ENCODE results near the gene TBL1X. TPM values are rescaled to one million over a fixed set of nuclear protein-coding genes. Genes with fewer than 3 reads are reported as not detected.

Gene TBL1X
- total and polyA plus RNA-seq, 10 of the 15 experiments (the other 5 are each of a cell fraction or from before 2014, with no cell fraction given) = 4.4 to 26.3 (median 10.6) TPM

GRCh38 chrX:9576059-9576458, 111.2 kb downstream of the TBL1X start:
- SMC1A ChIA-PET (ENCODE audit: uncharacterized antibody, unreplicated experiment) = no interaction called here
- ATAC-seq = no peak
- H3K27me3 ChIP-seq (replicated peaks in 1 of 2; ENCODE audit: control insufficient read depth in 2 of 2, insufficient read depth in 2 of 2, low read length in 1 of 2) = no peaks in the 10 kb centered on the region
- no peaks in the 10 kb centered on the region for H4K20me1 ChIP-seq (ENCODE audit: control insufficient read depth, insufficient read depth)
- H3K36me3 ChIP-seq (ENCODE audit: control insufficient read depth in 2 of 2, insufficient read depth in 2 of 2, low read length in 1 of 2) = no peaks in the 10 kb centered on the region; a peak in 1 of 4 replicates
- H3K27ac ChIP-seq (ENCODE audit: control insufficient read depth, insufficient read depth) = no peak overlapping the region
- H3K4me3 ChIP-seq = no peak overlapping the region
- H3K9me3 ChIP-seq (replicated peaks; ENCODE audit: control insufficient read depth, insufficient read depth, low read length) = no peaks in the 10 kb centered on the region; the same call in 2 of the 3 replicates
- no peak for DNase-seq (ENCODE audit: low read depth, low spot score)
- no peak for TF ChIP-seq GATAD2B (conservative IDR thresholded peaks at IDR 0.05; ENCODE audit: low read depth)
- no peak for TF ChIP-seq IRF4 (IDR thresholded peaks at IDR 0.05; ENCODE audit: low read depth, low read length)
- TF ChIP-seq SMAD1 (IDR thresholded peaks at IDR 0.05; ENCODE audit: low read depth, partially characterized antibody) = no peak
- TF ChIP-seq TCF12 (IDR thresholded peaks at IDR 0.05; ENCODE audit: low read depth, low read length) = no peak
- no peak for TF ChIP-seq ESRRA (IDR thresholded peaks at IDR 0.05; ENCODE audit: low read length)
- TF ChIP-seq RELA (IDR thresholded peaks at IDR 0.05; ENCODE audit: borderline replicate concordance, partially characterized antibody) = no peak
- no peak for TF ChIP-seq CHD1 (IDR thresholded peaks at IDR 0.05; ENCODE audit: low read depth, low read length)
- TF ChIP-seq BACH1 (IDR thresholded peaks at IDR 0.05; ENCODE audit: borderline replicate concordance) = no peak
- no peak for TF ChIP-seq EGR1 (IDR thresholded peaks at IDR 0.05; ENCODE audit: borderline replicate concordance in 1 of 2, low read depth in 2 of 2, low read length in 2 of 2)
- no peak for TF ChIP-seq ETV6 (conservative IDR thresholded peaks at IDR 0.05 in 1 of 2, IDR thresholded peaks at IDR 0.05 in 1 of 2; ENCODE audit: borderline replicate concordance in 1 of 2, low read depth in 1 of 2)
- TF ChIP-seq BRCA1 (IDR thresholded peaks at IDR 0.05; ENCODE audit: low read depth, low read length) = no peak
- no peak for TF ChIP-seq TCF3 (IDR thresholded peaks at IDR 0.05; ENCODE audit: borderline replicate concordance, insufficient read depth, low read depth, low read length)
- in situ Hi-C loops (cut with MboI) = no loop called here
- FAIRE-seq = no peak
- BruUV-seq (replicated peaks) = no TSS peak
- intact Hi-C loops (cut with micrococcal nuclease; ENCODE audit: unreplicated experiment) = no loop called here
- CTCF ChIA-PET = interaction anchor here (0.9 kb wide), 1 partner anchor 9 kb away, joined by 3 read pairs; no protein-coding TSS in a partner anchor
- peaks cover 3% of the 10 kb centered on the region; the same call in 1 of the 2 replicates for H3K4me1 ChIP-seq (ENCODE audit: control insufficient read depth, insufficient read depth, low read length)
- no peak overlapping the region for H3K4me2 ChIP-seq (ENCODE audit: control insufficient read depth, insufficient read depth)
- no peaks in the 10 kb centered on the region for H3K79me2 ChIP-seq (ENCODE audit: control insufficient read depth, insufficient read depth, low read length)
- WGBS (ENCODE audit: insufficient coverage, insufficient replicate concordance, low lambda C conversion rate, missing lambda C conversion rate) = 72% methylated on average over 9 of the region's 9 CpGs
- no peak overlapping the region for H3K9ac ChIP-seq (ENCODE audit: control insufficient read depth, insufficient read depth, low read length)
- H2AFZ ChIP-seq (ENCODE audit: control insufficient read depth, low read depth, low read length) = no peak overlapping the region
- RAD21 ChIA-PET (ENCODE audit: unreplicated experiment) = interaction anchor here (0.6 kb wide), 1 partner anchor 100 kb away, joined by 3 read pairs; no protein-coding TSS in a partner anchor
- POLR2A ChIA-PET = interaction anchor here (0.6 kb wide), 1 partner anchor 10 kb away, joined by 4 read pairs; no protein-coding TSS in a partner anchor

Measured in GM12878 (cell line).